MV-4-11 (cell line): ENCODE data around the gene MLF2.

Experiments
- DNase-seq: peaks from one replicate; lab custom pipeline; 2025; lab: John Stamatoyannopoulos, UW

Gene MLF2

GRCh38 chr12:6778217-6778573 lies 25.3 kb upstream of the MLF2 start:
- DNase-seq: no peak

GRCh38 chr12:6777386-6777785 lies 24.4 kb upstream of the MLF2 start:
- DNase-seq: no peak

GRCh38 chr12:6775185-6776174 lies 22.5 kb upstream of the MLF2 start:
- DNase-seq: no peak

GRCh38 chr12:6774499-6775062 lies 21.6 kb upstream of the MLF2 start:
- no peak for DNase-seq

GRCh38 chr12:6773590-6774351 lies 20.8 kb upstream of the MLF2 start:
- no peak for DNase-seq

- no peak for DNase-seq
These were observed 20.0 kb upstream of the MLF2 start for GRCh38 chr12:6772726-6773589.

- no peak for DNase-seq
These were observed 19.4 kb upstream of the MLF2 start, which contains the start of gene LAG3 for GRCh38 chr12:6772331-6772695. Gene LAG3, plus strand, starts transcription at chr12:6772520. Its CDS starts 333 bp downstream, at chr12:6772853.

- no peak for DNase-seq
These were observed 18.8 kb upstream of the MLF2 start for GRCh38 chr12:6771509-6772330.

- DNase-seq: peak; percentile 49
These were observed 18.2 kb upstream of the MLF2 start for GRCh38 chr12:6771091-6771495.

- no peak for DNase-seq
These were observed 17.7 kb upstream of the MLF2 start for GRCh38 chr12:6770600-6770999.

GRCh38 chr12:6770094-6770493 lies 17.2 kb upstream of the MLF2 start:
- DNase-seq: no peak

- no peak for DNase-seq
These were observed 16.7 kb upstream of the MLF2 start for GRCh38 chr12:6769666-6770065.

GRCh38 chr12:6768990-6769389 lies 16.0 kb upstream of the MLF2 start:
- no peak for DNase-seq

- DNase-seq: no peak
These were observed 15.5 kb upstream of the MLF2 start for GRCh38 chr12:6768437-6768914.

- DNase-seq: no peak
These were observed 14.7 kb upstream of the MLF2 start for GRCh38 chr12:6767353-6768319.

- peak; percentile 13 for DNase-seq
These were observed 13.9 kb upstream of the MLF2 start for GRCh38 chr12:6766651-6767349.

- DNase-seq: no peak
These were observed 13.0 kb upstream of the MLF2 start, which contains the start of gene PTMS for GRCh38 chr12:6765634-6766581. Gene PTMS, plus strand, starts transcription at chr12:6766363. Its CDS starts 343 bp downstream, at chr12:6766706.
